ENCODE measurements around the gene IFT20.
"Not testable (repeated sequence)": the region's sequence is repeated elsewhere in the genome, so short reads cannot be mapped to it uniquely, and the experiment has no call there.

The IFT20 gene

DNA sequence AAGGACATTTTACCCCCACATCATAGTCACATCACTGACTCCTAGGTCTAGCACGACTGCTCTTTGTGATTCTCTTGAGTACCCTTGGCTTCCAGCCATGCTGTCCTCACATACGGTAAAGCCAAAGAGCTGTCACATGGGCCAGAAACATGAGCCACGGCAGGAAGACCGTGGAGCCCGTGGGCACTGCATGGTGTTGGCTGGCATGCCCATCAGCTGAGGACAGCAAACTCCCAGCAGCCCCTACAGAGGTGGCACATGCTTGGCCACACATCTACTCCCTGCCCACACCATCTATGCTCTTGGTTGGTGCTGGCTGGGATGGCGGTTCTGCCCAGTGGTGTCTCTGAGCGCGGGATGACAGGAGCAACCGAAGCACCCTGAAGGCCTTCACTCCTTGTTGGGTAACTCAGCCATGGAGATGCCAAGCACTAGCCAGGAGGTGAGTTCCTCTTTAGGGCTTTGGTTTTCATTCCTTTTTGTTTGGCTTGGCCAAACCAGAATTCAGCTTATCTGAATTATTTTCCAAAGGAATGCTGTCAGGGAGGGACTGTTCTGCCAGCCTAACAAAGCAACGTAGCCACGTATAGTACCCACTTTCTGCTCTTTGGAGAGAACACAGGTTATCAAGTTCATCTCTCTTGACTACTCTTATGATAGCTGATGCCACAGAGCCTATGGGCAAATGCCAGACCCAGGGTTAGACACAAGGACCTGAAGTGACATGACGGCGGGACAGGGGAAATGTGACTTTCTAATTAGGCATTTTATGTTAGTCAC lies 10.3 kb upstream of the IFT20 start:
- H3K9me3 ChIP-seq (ENCODE audit: control insufficient read depth in 2 of 2, low read length in 2 of 2), result no peaks in the 10 kb centered on the region
- no peak overlapping the region for H3K9ac ChIP-seq (ENCODE audit: low read depth in 1 of 2, low read length in 2 of 2)
- no peak overlapping the region for H3K4me3 ChIP-seq (ENCODE audit: low read length in 2 of 2)
- H3K27ac ChIP-seq (ENCODE audit: low read depth in 2 of 2, low read length in 2 of 2), result no peak overlapping the region
- H3K4me1 ChIP-seq (ENCODE audit: control insufficient read depth in 2 of 2, insufficient read depth in 2 of 2, low read length in 2 of 2), result no peaks in the 10 kb centered on the region
- no peaks in the 10 kb centered on the region for H3K27me3 ChIP-seq (ENCODE audit: control insufficient read depth in 2 of 2, insufficient read depth in 2 of 2, low read length in 2 of 2)
- H3K36me3 ChIP-seq (ENCODE audit: control insufficient read depth in 2 of 2, insufficient read depth in 2 of 2, low read length in 2 of 2), result peaks cover 76 to 89% of the 10 kb centered on the region in 2 donors

DNA sequence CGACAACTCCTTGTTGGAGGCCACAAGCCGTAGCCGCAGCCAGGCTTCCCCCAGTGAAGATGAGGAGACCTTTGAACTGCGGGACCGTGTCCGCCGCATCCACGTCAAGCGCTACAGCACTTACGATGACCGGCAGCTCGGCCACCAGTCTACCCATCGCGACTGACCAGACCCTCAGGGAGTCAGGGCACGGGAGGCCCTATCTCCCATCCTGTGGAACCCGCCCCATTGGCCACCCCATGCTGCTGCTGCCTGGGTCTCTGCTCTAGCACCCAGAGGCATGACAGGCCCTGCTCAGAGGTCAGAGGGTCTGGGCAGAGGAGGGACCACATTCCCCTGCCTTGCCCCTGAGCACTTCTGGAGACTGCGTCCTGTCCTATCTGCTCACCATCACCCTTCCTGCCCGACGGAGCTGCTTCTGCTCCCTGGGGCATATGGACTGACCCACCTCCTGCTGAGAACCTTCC lies 9.2 kb upstream of the IFT20 start:
- Histone ChIP-seq H3K4me1 (ENCODE audit: control insufficient read depth in 2 of 2, insufficient read depth in 2 of 2, low read length in 2 of 2) (no peaks in the 10 kb centered on the region), H3K27me3 (ENCODE audit: control insufficient read depth in 2 of 2, insufficient read depth in 2 of 2, low read length in 2 of 2) (no peaks in the 10 kb centered on the region), H3K4me3 (ENCODE audit: low read length in 2 of 2) (no peak overlapping the region), H3K36me3 (ENCODE audit: control insufficient read depth in 2 of 2, insufficient read depth in 2 of 2, low read length in 2 of 2) (peaks cover 73 to 92% of the 10 kb centered on the region in 2 donors), H3K9me3 (ENCODE audit: control insufficient read depth in 2 of 2, low read length in 2 of 2) (no peaks in the 10 kb centered on the region), H3K27ac (ENCODE audit: low read depth in 2 of 2, low read length in 2 of 2) (no peak overlapping the region), H3K9ac (ENCODE audit: low read depth in 1 of 2, low read length in 2 of 2) (no peak overlapping the region)

DNA sequence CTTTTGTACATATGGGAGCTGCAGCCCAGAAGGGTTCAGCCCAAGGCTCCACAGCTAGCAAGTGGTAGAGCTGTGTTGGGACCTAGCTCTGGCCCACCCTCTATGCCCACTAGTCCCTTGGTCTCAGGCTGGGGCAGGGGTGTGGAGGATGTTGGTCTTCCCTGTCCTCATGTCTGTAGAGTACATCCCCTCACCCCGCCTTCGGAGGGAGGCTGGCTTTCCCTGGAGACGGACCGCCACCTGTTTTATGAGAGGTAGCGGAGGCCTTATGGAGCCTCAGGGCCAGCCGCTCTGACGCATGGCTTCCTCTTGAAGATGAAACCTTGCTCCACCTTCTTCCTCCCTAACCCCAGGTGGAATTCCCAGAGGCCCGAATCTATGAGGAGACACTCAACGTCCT lies 8.7 kb upstream of the IFT20 start:
- no peaks in the 10 kb centered on the region for H3K4me1 ChIP-seq (ENCODE audit: control insufficient read depth in 2 of 2, insufficient read depth in 2 of 2, low read length in 2 of 2)
- no peaks in the 10 kb centered on the region for H3K27me3 ChIP-seq (ENCODE audit: control insufficient read depth in 2 of 2, insufficient read depth in 2 of 2, low read length in 2 of 2)
- H3K9me3 ChIP-seq (ENCODE audit: control insufficient read depth in 2 of 2, low read length in 2 of 2), result no peaks in the 10 kb centered on the region
- peaks cover 71 to 89% of the 10 kb centered on the region in 2 donors for H3K36me3 ChIP-seq (ENCODE audit: control insufficient read depth in 2 of 2, insufficient read depth in 2 of 2, low read length in 2 of 2)
- no peak overlapping the region for H3K27ac ChIP-seq (ENCODE audit: low read depth in 2 of 2, low read length in 2 of 2)
- no peak overlapping the region for H3K9ac ChIP-seq (ENCODE audit: low read depth in 1 of 2, low read length in 2 of 2)
- H3K4me3 ChIP-seq (ENCODE audit: low read length in 2 of 2), result no peak overlapping the region

DNA sequence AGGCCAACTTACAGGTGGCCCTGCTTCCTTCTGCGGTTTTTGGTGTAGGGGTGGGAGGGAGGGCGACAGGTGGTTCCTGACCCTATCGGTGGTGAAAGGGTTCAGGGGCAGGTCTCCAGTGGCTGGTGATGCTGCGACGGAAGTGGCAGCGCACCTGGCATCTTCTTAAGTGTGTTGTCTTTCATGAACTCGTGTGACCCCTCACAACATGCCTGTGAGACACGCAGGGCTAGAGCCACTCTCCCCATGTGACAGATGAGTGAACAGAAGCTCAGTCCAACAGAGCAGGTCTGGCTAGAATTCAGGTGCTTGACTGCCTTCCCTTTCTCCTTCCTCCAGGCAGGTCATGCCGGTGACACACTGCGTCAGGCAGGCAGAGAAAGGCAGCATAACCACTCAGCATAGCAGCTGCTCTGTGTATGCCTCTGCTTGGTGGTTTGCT lies 8.2 kb upstream of the IFT20 start:
- no peak overlapping the region for H3K27ac ChIP-seq (ENCODE audit: low read depth in 2 of 2, low read length in 2 of 2)

DNA sequence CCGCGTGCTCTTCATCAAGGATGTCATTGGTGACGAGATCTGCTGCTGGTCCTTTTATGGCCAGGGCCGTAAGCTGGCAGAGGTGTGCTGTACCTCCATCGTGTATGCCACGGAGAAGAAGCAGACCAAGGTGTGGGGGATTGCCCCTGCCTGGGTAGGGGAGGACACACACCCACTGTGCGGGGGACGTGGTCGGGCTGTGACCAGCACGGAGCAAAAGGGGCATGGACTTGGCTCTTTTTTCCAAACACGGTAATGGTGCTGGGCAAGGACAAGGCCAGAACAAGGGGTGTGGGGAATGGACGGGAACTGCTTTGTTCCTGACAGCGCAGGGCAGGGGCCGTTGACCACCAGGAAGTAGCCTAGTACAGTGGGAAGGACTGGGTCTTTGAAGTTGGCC lies 7.0 kb upstream of the IFT20 start:
- Histone ChIP-seq H3K4me1 (ENCODE audit: control insufficient read depth in 2 of 2, insufficient read depth in 2 of 2, low read length in 2 of 2) (no peaks in the 10 kb centered on the region), H3K27me3 (ENCODE audit: control insufficient read depth in 2 of 2, insufficient read depth in 2 of 2, low read length in 2 of 2) (no peaks in the 10 kb centered on the region), H3K27ac (ENCODE audit: low read depth in 2 of 2, low read length in 2 of 2) (no peak overlapping the region), H3K9me3 (ENCODE audit: control insufficient read depth in 2 of 2, low read length in 2 of 2) (no peaks in the 10 kb centered on the region), H3K36me3 (ENCODE audit: control insufficient read depth in 2 of 2, insufficient read depth in 2 of 2, low read length in 2 of 2) (peaks cover 61 to 72% of the 10 kb centered on the region in 2 donors), H3K9ac (ENCODE audit: low read depth in 1 of 2, low read length in 2 of 2) (no peak overlapping the region), H3K4me3 (ENCODE audit: low read length in 2 of 2) (no peak overlapping the region)

More for the DNA sequence above, 8.2 kb upstream of the IFT20 start:
- peaks cover 69 to 84% of the 10 kb centered on the region in 2 donors for H3K36me3 ChIP-seq (ENCODE audit: control insufficient read depth in 2 of 2, insufficient read depth in 2 of 2, low read length in 2 of 2)
- no peaks in the 10 kb centered on the region for H3K9me3 ChIP-seq (ENCODE audit: control insufficient read depth in 2 of 2, low read length in 2 of 2)
- no peak overlapping the region for H3K9ac ChIP-seq (ENCODE audit: low read depth in 1 of 2, low read length in 2 of 2)
- H3K4me3 ChIP-seq (ENCODE audit: low read length in 2 of 2), result no peak overlapping the region
- no peaks in the 10 kb centered on the region for H3K27me3 ChIP-seq (ENCODE audit: control insufficient read depth in 2 of 2, insufficient read depth in 2 of 2, low read length in 2 of 2)
- H3K4me1 ChIP-seq (ENCODE audit: control insufficient read depth in 2 of 2, insufficient read depth in 2 of 2, low read length in 2 of 2), result no peaks in the 10 kb centered on the region

DNA sequence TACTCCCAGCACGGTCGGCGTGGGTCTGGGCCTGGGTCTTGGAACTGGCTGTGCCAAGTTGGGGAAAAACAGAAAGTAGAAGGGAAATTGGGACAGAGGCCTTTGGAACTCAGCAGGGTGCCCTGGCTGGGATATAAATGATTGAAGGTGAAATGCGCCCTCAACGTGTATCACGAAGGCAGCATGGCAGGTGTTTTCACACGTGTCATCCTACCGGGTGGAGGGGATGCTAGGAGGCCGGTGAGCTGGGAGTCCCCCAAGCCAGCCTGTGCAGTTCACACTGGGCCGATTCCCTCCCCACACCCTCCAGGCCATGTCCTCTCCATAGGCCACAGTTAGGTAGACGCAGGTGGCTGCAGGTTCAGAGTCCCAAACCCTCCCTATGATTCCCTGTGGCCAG lies 6.2 kb upstream of the IFT20 start:
- Histone ChIP-seq H3K27ac (ENCODE audit: low read depth in 2 of 2, low read length in 2 of 2) (no peak overlapping the region), H3K9ac (ENCODE audit: low read depth in 1 of 2, low read length in 2 of 2) (no peak overlapping the region), H3K36me3 (ENCODE audit: control insufficient read depth in 2 of 2, insufficient read depth in 2 of 2, low read length in 2 of 2) (peaks cover 54 to 65% of the 10 kb centered on the region in 2 donors), H3K9me3 (ENCODE audit: control insufficient read depth in 2 of 2, low read length in 2 of 2) (no peaks in the 10 kb centered on the region), H3K27me3 (ENCODE audit: control insufficient read depth in 2 of 2, insufficient read depth in 2 of 2, low read length in 2 of 2) (no peaks in the 10 kb centered on the region), H3K4me3 (ENCODE audit: low read length in 2 of 2) (no peak overlapping the region), H3K4me1 (ENCODE audit: control insufficient read depth in 2 of 2, insufficient read depth in 2 of 2, low read length in 2 of 2) (peaks cover 5 to 7% of the 10 kb centered on the region in 2 donors)

DNA sequence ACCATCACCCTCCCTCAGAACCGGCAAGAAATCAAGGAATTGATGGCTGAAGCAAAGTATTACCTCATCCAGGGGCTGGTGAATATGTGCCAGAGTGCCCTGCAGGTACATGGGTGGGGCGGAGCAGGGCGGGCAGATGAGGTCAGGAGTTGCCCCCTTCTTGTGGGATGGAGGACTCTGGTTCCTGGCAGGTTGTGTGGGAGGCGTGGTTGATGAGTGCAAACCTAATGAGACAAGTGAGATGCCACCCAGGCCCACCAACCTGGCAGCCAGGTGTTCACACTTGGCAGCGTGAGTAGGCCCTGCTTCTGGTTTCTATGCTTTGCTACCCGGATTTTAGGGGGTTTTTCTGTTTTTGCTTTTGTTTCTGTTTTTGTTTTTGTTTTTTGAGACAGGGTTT lies 5.1 kb upstream of the IFT20 start:
- Histone ChIP-seq H3K4me3 (ENCODE audit: low read length in 2 of 2) (no peak overlapping the region), H3K27me3 (ENCODE audit: control insufficient read depth in 2 of 2, insufficient read depth in 2 of 2, low read length in 2 of 2) (no peaks in the 10 kb centered on the region), H3K9me3 (ENCODE audit: control insufficient read depth in 2 of 2, low read length in 2 of 2) (no peaks in the 10 kb centered on the region), H3K27ac (ENCODE audit: low read depth in 2 of 2, low read length in 2 of 2) (no peak overlapping the region), H3K9ac (ENCODE audit: low read depth in 1 of 2, low read length in 2 of 2) (no peak overlapping the region), H3K4me1 (ENCODE audit: control insufficient read depth in 2 of 2, insufficient read depth in 2 of 2, low read length in 2 of 2) (peaks cover 10 to 12% of the 10 kb centered on the region in 2 donors), H3K36me3 (ENCODE audit: control insufficient read depth in 2 of 2, insufficient read depth in 2 of 2, low read length in 2 of 2) (peaks cover 44 to 54% of the 10 kb centered on the region in 2 donors)

DNA sequence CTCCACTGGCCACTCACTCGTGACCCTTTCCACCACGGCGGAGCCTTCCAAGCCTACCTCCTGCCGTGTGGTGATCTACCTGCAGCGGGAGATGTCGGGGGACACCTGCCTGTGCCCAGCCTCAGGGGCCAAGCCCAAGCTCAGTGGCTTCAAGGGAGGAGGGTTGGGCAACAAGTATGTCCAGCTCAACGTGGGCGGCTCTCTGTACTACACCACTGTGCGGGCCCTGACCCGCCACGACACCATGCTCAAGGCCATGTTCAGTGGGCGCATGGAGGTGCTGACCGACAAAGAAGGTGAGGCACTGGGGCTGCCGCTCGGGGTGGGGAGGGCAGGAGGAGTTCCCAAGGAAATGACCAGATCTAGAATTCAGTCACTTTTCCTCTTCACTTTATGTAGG lies 4.2 kb upstream of the IFT20 start:
- Histone ChIP-seq H3K9ac (ENCODE audit: low read depth in 1 of 2, low read length in 2 of 2) (no peak overlapping the region), H3K9me3 (ENCODE audit: control insufficient read depth in 2 of 2, low read length in 2 of 2) (no peaks in the 10 kb centered on the region), H3K27ac (ENCODE audit: low read depth in 2 of 2, low read length in 2 of 2) (no peak overlapping the region), H3K27me3 (ENCODE audit: control insufficient read depth in 2 of 2, insufficient read depth in 2 of 2, low read length in 2 of 2) (no peaks in the 10 kb centered on the region), H3K4me1 (ENCODE audit: control insufficient read depth in 2 of 2, insufficient read depth in 2 of 2, low read length in 2 of 2) (peaks cover 14 to 17% of the 10 kb centered on the region in 2 donors), H3K4me3 (ENCODE audit: low read length in 2 of 2) (no peak overlapping the region), H3K36me3 (ENCODE audit: control insufficient read depth in 2 of 2, insufficient read depth in 2 of 2, low read length in 2 of 2) (peaks cover 38 to 46% of the 10 kb centered on the region in 2 donors)

DNA sequence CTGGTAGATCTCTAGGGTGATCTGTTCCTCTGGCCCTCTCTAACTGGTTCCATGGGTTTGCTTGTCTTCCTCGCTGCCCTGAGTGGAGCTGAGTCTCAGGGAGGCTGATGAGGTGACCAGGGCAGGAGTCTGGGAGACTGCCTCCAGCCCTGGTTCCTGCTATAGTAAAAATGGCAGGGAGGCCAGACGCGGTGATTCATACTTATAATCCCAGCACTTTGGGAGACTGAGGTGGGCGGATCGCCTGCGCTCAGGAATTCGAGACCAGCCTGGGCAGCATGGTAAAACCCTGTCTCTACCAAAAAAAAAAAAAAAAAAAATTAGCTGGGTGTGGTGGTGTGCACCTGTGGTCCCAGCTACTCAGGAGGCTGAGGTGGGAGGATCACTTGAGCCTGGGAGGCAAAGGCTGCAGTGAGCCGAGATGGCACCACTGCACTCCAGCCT lies 3.5 kb upstream of the IFT20 start:
- Histone ChIP-seq H3K36me3 (ENCODE audit: control insufficient read depth in 2 of 2, insufficient read depth in 2 of 2, low read length in 2 of 2) (peaks cover 31 to 39% of the 10 kb centered on the region in 2 donors), H3K4me1 (ENCODE audit: control insufficient read depth in 2 of 2, insufficient read depth in 2 of 2, low read length in 2 of 2) (peaks cover 19 to 20% of the 10 kb centered on the region in 2 donors)
- not testable (repeated sequence) for H3K27me3 ChIP-seq (ENCODE audit: control insufficient read depth in 2 of 2, insufficient read depth in 2 of 2, low read length in 2 of 2); H3K4me3 ChIP-seq (ENCODE audit: low read length in 2 of 2); H3K9ac ChIP-seq (ENCODE audit: low read depth in 1 of 2, low read length in 2 of 2); H3K27ac ChIP-seq (ENCODE audit: low read depth in 2 of 2, low read length in 2 of 2); H3K9me3 ChIP-seq (ENCODE audit: control insufficient read depth in 2 of 2, low read length in 2 of 2)

DNA sequence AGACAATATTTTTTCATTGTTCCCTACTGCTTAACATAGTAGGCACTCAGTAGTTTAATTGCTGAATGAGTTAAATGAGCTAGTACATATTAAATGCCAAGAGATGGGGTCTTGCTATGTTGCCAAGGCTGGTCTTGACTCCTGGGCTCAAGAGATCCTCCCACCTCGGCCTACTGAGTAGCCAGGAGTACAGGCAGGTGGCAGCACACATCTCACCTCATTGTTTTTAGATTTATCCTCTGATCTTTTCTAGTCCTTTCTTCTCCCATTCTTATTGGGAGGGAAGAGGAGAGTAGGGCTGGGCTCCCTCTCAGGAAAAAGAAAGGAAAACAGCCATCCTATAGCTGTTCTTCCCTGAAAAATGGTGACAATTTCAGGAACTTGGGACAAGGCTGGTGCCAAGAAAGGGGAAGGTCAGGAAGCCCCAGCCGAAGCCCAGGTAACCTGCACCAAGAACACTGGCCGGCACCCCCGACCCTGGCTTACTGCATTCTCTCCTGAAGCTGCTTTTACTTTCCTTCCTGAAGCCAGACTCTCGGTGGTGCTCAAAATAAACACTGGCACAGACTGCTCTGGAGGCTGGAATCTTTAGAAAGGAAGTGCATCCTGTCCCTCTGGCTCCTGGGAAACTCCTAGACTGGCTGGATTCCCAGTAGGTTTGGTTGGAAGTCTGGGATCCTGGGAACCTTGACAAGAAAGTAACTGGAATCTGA lies 2.9 kb upstream of the IFT20 start:
- Histone ChIP-seq H3K4me3 (ENCODE audit: low read length in 2 of 2) (no peak overlapping the region), H3K9me3 (ENCODE audit: control insufficient read depth in 2 of 2, low read length in 2 of 2) (no peaks in the 10 kb centered on the region), H3K27ac (ENCODE audit: low read depth in 2 of 2, low read length in 2 of 2) (no peak overlapping the region), H3K4me1 (ENCODE audit: control insufficient read depth in 2 of 2, insufficient read depth in 2 of 2, low read length in 2 of 2) (peaks cover 19 to 20% of the 10 kb centered on the region in 2 donors), H3K27me3 (ENCODE audit: control insufficient read depth in 2 of 2, insufficient read depth in 2 of 2, low read length in 2 of 2) (no peaks in the 10 kb centered on the region), H3K9ac (ENCODE audit: low read depth in 1 of 2, low read length in 2 of 2) (no peak overlapping the region), H3K36me3 (ENCODE audit: control insufficient read depth in 2 of 2, insufficient read depth in 2 of 2, low read length in 2 of 2) (peaks cover 28 to 34% of the 10 kb centered on the region in 2 donors)

Measured in mucosa of rectum (tissue), 2 donors.